K562 (cell line): ENCODE results near the gene PTPN14.

Experiments
- RAD21 ChIP-seq, 2 experiments: fragments of 250-450 bp in 1 of 2; fragments of 450-650 bp in 1 of 2; sonication (Bioruptor Pico) in 1 of 2; formaldehyde crosslinking in 1 of 2; IDR thresholded peaks in 1 of 2; conservative IDR thresholded peaks in 1 of 2; 2 replicates each; pipeline versions ENCODE4 v1.4.0 to v1.8.0; 2020 to 2022; ENCODE audit warnings: mild to moderate bottlenecking in 2 of 2, moderate library complexity in 1 of 2
- ZC3H11A ChIP-seq: IDR thresholded peaks from 2 replicates; pipeline ENCODE4 v1.6.1; 2012; ENCODE audit warnings: low read depth, low read length, improper control_type of control experiment

- TF ChIP-seq RAD21 (CRISPR knock-in tag; conservative IDR thresholded peaks at IDR 0.05 in 1 of 2, IDR thresholded peaks at IDR 0.05 in 1 of 2) (no peak), ZC3H11A (no peak)
Measured at GRCh38 chr1:214305164-214305751, 246.1 kb downstream of the PTPN14 start.
